ENCODE data around the gene FAF1.

GRCh38 chr1:50742523-50742922 lies 217.5 kb downstream of the FAF1 start:
- TF ChIP-seq POLR2AphosphoS5 (IDR thresholded peaks at IDR 0.05; ENCODE audit: control insufficient read depth, insufficient read depth, low read depth, low read length) (no peak), CTCF (IDR thresholded peaks at IDR 0.05 in 2 of 3, conservative IDR thresholded peaks at IDR 0.05 in 1 of 3; ENCODE audit: insufficient read depth in 2 of 3, low read depth in 1 of 3, low read length in 3 of 3) (no peak), ZNF253 (CRISPR knock-in tag; conservative IDR thresholded peaks at IDR 0.05) (no peak), ILK (tag; IDR thresholded peaks at IDR 0.05; ENCODE audit: borderline replicate concordance, low read depth) (no peak), TCF7L2 (IDR thresholded peaks at IDR 0.05; ENCODE audit: low read depth, low read length) (no peak), BHLHE40 (IDR thresholded peaks at IDR 0.05; ENCODE audit: low read length) (no peak), MXI1 (IDR thresholded peaks at IDR 0.05; ENCODE audit: low read depth, low read length) (no peak)

All from K562 (cell line).